HG03575 (cell line): ENCODE measurements around the gene ABCB11.
"Not testable (repeated sequence)": the region's sequence is repeated elsewhere in the genome, so short reads cannot be mapped to it uniquely, and the experiment has no call there.

Experiments
- ATAC-seq: cut with Tn5 transposase; IDR thresholded peaks from one replicate; pipeline ENCODE4 v1.9.1; 2021; ENCODE audit not compliant: unreplicated experiment, insufficient number of reproducible peaks, low FRiP score; ENCODE audit errors: extremely low read depth

Gene ABCB11

GRCh38 chr2:169012191-169012792 is 18.8 kb downstream of the ABCB11 start:
- not testable (repeated sequence) for ATAC-seq

DNA sequence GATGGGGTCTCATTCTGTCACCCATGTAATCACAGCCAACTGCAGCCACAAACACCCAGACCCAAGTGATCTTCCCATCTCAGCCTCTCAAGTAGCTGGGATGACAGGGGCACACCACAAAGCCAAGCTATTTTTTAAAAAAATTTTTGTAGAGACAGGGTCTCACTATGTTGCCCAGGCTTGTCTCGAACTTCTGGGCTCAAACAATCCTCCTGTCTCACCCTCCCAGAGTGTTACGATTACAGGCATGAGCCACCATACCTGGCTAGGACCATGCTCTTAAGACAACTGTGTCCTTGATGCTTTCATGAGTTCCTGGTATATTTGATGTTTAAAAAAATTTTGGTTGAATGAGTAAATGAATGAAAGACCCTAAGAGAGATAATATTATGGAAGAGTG is 19.4 kb downstream of the ABCB11 start:
- ATAC-seq, result no peak

DNA sequence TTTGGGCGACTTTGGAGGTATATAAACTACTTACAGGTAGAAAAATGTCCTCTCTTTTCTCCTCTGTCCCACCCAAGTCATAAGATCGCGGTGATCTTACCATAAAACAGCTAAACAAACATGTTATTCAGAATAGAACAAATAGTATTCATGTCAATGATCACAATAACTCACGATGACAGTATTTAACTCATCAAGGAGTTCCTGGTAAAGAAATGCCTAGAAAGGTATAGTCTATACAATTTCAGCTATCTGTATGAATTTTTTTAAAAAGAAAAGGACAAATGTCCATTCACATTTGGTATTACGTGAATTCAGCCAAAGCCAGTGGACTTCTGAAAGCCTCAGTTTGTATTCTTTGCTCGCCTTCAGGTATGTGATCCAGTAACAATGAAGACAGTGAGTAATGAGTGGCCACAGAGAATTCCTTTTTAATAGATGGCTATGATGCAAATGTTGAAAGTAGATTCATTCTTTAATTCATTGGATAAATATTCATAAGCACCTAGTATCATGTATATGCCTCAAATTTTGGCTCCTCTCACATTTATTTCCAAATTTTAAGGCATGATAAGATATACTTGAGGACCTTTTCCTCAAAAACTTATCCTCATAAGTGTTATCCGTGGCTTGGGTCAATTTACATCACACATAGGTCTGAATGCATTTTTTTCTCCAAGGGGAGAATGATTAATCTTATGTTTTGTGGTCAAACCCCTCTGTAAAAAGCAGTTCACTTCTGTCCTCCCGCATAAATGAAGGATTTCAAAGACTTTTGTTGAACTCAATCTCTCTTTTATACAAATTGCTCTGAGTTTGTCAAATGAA is 20.3 kb downstream of the ABCB11 start:
- no peak for ATAC-seq

GRCh38 chr2:169009865-169010579 is 21.1 kb downstream of the ABCB11 start:
- no peak for ATAC-seq

DNA sequence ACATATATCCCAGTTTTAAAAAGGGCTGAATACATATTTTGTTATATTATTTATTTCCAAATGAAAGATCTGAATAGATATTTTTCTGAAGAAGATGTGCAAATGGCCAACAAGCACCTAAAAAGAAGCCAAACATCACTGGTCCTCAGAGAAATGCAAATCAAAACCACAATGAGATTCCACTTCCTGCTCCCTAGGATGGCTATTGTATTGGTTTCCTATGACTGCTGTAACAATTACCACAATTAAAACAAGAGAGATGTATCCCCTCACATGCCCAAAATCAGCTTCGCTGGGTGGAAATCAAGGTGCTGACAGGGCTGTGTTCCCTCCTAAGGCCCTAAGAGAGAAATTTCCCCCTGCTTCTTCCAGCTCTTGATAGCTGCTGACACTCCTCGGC is 23.2 kb downstream of the ABCB11 start:
- ATAC-seq, result no peak

DNA sequence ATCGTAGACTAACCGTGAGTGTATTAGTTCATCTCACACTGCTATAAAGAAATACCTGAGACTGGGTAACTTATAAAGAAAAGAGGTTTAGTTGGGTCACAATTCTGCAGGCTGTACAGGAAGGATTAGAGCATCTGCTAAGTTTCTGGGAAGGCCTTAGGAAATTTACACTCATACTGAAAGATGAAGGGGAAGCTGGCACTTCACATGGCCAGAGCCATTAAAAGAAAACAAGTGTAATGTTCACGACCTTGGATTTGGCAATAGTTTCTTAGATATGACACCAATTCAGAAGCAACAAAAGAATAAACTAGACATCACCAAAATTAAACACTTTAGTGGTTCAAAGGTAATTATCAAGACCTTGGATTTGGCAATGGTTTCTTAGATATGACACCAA is 23.8 kb downstream of the ABCB11 start:
- ATAC-seq, result no peak

GRCh38 chr2:169006665-169007064 is 24.5 kb downstream of the ABCB11 start:
- ATAC-seq, result no peak

DNA sequence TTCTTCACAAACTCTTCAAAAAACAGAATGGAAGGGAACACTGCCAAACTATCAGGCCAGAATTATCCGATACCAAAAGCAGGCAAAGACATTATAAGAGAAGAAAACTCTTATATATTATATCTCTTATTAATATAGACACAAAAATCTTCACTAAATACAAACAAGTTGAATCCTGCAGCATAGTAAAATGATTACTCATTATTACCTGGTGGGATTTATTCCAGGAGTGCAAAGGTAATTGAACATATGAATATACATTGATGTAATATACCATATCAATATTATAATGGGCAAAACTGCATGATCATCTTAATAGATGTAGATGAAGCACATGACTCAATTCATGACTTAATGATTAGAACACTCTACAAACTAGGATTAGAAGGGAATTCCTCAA is 25.1 kb downstream of the ABCB11 start:
- no peak for ATAC-seq

GRCh38 chr2:169005080-169005598 is 26.0 kb downstream of the ABCB11 start:
- no peak for ATAC-seq

DNA sequence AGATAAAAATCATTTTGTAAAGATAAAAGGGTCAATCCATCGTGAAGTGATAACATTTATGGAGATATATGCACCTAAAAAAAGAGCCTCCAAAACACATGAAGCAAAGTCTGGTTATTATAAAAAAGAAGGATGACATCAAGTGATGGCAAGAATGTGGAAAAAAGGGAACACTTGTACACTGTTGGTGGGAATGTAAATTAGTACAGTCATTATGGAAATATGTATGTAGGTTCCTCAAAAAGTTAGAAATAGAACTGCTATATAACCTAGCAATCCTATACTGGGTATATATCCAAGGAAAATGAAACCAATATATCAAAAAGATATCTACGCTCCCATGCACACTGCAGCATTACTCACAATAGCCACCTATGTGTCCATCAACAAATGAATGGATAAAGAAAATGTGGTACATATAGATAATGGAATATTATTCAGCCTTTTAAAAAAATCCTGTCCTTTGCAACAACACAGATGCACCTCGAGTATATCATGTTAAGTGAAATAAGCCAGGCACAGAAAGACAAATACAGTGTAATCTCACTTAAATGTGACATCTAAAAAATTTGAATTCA is 28.9 kb downstream of the ABCB11 start:
- ATAC-seq, result no peak

GRCh38 chr2:169001116-169001815 is 29.9 kb downstream of the ABCB11 start:
- no peak for ATAC-seq

GRCh38 chr2:168999668-169000213 is 31.4 kb downstream of the ABCB11 start:
- ATAC-seq, result no peak

DNA sequence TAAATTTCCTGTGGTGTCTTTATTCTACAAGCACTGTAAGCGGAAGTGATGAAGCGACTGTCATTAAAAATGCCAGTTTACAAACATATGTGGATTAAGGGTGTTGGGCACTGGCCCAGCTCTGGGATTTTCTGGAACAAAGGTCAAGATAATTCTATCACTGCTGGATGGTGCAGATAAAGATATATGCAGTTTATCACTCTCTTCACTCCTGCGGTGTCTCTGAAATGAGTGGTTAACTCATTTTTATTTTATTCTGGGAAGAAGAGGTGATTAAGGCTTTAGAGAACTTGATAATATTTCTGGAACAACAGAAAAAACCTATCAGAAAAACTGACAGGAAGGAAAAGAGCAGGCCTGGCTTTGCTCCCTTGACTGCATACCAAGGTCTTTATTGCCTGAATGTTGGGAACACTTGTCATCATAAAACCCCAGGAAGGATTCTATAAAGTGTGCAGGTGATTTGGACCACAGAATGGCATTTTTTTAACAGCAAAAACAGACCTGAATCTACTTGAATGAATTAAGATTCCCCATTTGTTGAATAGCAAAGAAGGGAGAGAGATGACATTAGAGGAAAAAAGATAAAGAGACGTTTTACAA is 32.4 kb downstream of the ABCB11 start:
- ATAC-seq, result no peak

GRCh38 chr2:168997794-168998193 is 33.3 kb downstream of the ABCB11 start:
- ATAC-seq, result no peak

- ATAC-seq, result no peak
Measured at GRCh38 chr2:168997118-168997521, 34.0 kb downstream of the ABCB11 start.

DNA sequence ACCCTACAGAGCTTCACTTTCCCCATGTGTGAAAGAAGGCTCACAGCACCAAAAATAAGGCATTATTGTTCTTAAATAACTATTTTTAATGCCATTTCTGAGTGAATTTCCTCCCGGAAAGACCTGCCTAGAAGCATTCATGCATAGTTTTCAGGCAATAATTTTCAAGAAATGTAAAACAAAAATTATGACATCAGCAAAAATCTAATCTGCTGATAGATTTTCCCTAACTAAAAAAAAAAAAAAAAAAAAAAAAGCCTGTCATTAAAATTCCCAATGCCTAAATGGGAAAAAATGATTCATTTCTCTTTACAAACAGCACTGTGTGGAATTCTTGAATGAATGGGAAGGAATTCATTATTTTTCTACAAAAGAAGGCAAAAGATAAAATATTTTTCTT is 35.4 kb downstream of the ABCB11 start:
- ATAC-seq, result no peak

GRCh38 chr2:168993538-168993937 is 37.6 kb downstream of the ABCB11 start:
- no peak for ATAC-seq

DNA sequence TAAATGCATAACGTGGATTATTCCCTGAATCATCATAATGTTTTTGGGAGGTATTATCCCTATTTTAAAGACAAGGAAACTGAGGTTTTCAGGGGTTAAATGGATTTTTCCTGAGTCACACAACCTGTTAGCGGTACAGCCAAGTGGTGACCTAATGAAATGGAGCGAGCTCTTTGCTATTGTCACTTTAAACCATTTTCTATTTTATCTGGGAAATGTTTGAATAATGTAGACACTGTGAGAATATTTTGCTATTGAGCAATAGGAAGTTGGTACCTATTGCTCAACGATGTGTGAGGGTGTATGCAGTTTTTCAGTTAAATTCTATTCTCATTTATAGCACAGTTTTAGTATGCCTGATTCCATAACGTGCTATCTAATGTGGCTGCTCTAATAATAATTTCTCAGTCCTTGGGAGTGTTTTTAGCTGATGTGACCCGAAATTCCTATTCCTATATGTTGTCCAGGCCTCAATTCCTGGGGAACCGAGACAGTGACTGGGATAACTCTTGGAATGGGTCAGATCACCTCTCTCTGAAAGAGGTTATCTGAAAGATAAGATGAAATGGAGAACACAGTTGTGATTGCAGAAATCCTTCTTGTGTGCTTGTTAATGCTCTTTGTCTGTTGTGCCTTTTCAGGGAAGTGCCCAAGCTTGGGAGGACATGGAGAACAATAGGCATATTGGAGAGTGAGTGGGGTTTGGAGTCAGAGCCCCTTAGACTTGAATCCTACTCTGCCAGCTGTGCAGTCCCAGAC is 38.4 kb downstream of the ABCB11 start:
- no peak for ATAC-seq
